GM19328 (cell line): Measurements from ENCODE around the gene GFRA1.

Experiments used
- ATAC-seq: cut with Tn5 transposase; IDR thresholded peaks from one replicate; pipeline ENCODE4 v1.9.1; 2021; ENCODE audit warnings: mild to moderate bottlenecking, moderate library complexity; ENCODE audit not compliant: unreplicated experiment

Gene GFRA1

GRCh38 chr10:116271593-116272439 is 1.2 kb downstream of the GFRA1 start:
- no peak for ATAC-seq

GRCh38 chr10:116270771-116271592 is 2.0 kb downstream of the GFRA1 start:
- no peak for ATAC-seq

- ATAC-seq = no peak
Observed at GRCh38 chr10:116270126-116270770, 2.8 kb downstream of the GFRA1 start.

GRCh38 chr10:116269619-116270018 is 3.4 kb downstream of the GFRA1 start:
- no peak for ATAC-seq

GRCh38 chr10:116268976-116269375 is 4.0 kb downstream of the GFRA1 start:
- no peak for ATAC-seq

- no peak for ATAC-seq
Observed at GRCh38 chr10:116265686-116266085, 7.3 kb downstream of the GFRA1 start.

GRCh38 chr10:116263870-116264655 is 8.9 kb downstream of the GFRA1 start:
- ATAC-seq = no peak

- ATAC-seq = no peak
Observed at GRCh38 chr10:116262678-116263077, 10.3 kb downstream of the GFRA1 start.

GRCh38 chr10:116260599-116260998 is 12.4 kb downstream of the GFRA1 start:
- no peak for ATAC-seq

- no peak for ATAC-seq
Observed at GRCh38 chr10:116259638-116260037, 13.4 kb downstream of the GFRA1 start.

- ATAC-seq = no peak
Observed at GRCh38 chr10:116257785-116258184, 15.2 kb downstream of the GFRA1 start.

GRCh38 chr10:116256752-116257259 is 16.2 kb downstream of the GFRA1 start:
- ATAC-seq = no peak

- ATAC-seq = no peak
Observed at GRCh38 chr10:116255886-116256751, 16.9 kb downstream of the GFRA1 start.

GRCh38 chr10:116254422-116255155 is 18.4 kb downstream of the GFRA1 start:
- ATAC-seq = no peak

GRCh38 chr10:116253716-116254115 is 19.3 kb downstream of the GFRA1 start:
- no peak for ATAC-seq

- ATAC-seq = no peak
Observed at GRCh38 chr10:116251602-116252395, 21.2 kb downstream of the GFRA1 start.

- no peak for ATAC-seq
Observed at GRCh38 chr10:116247691-116248090, 25.3 kb downstream of the GFRA1 start.

GRCh38 chr10:116246263-116246662 is 26.7 kb downstream of the GFRA1 start:
- ATAC-seq = no peak
